ENCODE measurements around the gene CEP68. TPM values are rescaled to one million over a fixed set of nuclear protein-coding genes. Genes with fewer than 3 reads are reported as not detected.
A peak's percentile ranks its signal among the peaks of the same experiment; 100 is the strongest.

The CEP68 gene
- polyA plus RNA-seq, 2 of the 4 experiments (the other 2 are of a cell fraction), result 6.8 to 9.2 TPM

GRCh38 chr2:65098741-65099140 lies 42.5 kb downstream of the CEP68 start (continued):
- TF ChIP-seq MAZ (IDR thresholded peaks at IDR 0.05; ENCODE audit: borderline replicate concordance, low read depth, low read length) (no peak), MAX (IDR thresholded peaks at IDR 0.05) (no peak), RAD21 (conservative IDR thresholded peaks at IDR 0.05 in 1 of 2, IDR thresholded peaks at IDR 0.05 in 1 of 2) (no peak)

GRCh38 chr2:65101071-65101470 lies 44.9 kb downstream of the CEP68 start:
- Histone ChIP-seq H3K9me3 (no peaks in the 10 kb centered on the region), H3K27ac (no peak overlapping the region), H3K4me1 (peaks cover 5% of the 10 kb centered on the region; the same call in 1 of the 3 replicates), H3K4me2 (no peak overlapping the region), H3K4me3 (no peak overlapping the region)
- ATAC-seq (0 out of 6 replicates have a peak, but pooled peaks of 1 of the 2 experiments have one; percentile 26), FAIRE-seq (no peak), DNase-seq (ENCODE audit: low read depth in 1 of 2, low spot score in 1 of 2) (no peak)
- 85% methylated on average over 3 of the region's 3 CpGs for WGBS (ENCODE audit: missing lambda C conversion rate)
- CTCF ChIA-PET, result interaction anchor here (0.6 to 1.9 kb wide), 4 partner anchors 26 to 158 kb away, joined by 3 to 7 read pairs (median 4); no protein-coding TSS in a partner anchor
- POLR2A ChIA-PET, result interaction anchor here (1.3 kb wide), 1 partner anchor 29 kb away, joined by 4 read pairs; the partner anchor contains the start of gene RAB1A
- TF ChIP-seq SREBF2 (IDR thresholded peaks at IDR 0.05) (no peak), REST (IDR thresholded peaks at IDR 0.05) (no peak), FOSB (CRISPR knock-in tag; IDR thresholded peaks at IDR 0.05) (no peak), CBX8 (IDR thresholded peaks at IDR 0.05) (no peak), RNF2 (IDR thresholded peaks at IDR 0.05; ENCODE audit: borderline replicate concordance, low read depth) (no peak), PBX3 (IDR thresholded peaks at IDR 0.05) (no peak)

GRCh38 chr2:65103013-65103715 lies 46.9 kb downstream of the CEP68 start:
- ATAC-seq (no peak), FAIRE-seq (no peak), DNase-seq (ENCODE audit: low read depth in 1 of 2, low spot score in 1 of 2) (no peak)
- Histone ChIP-seq H3K4me2 (no peak overlapping the region), H3K4me1 (peaks cover 5% of the 10 kb centered on the region; the same call in 1 of the 3 replicates), H3K27ac (no peak overlapping the region), H3K9me3 (no peaks in the 10 kb centered on the region), H3K4me3 (no peak overlapping the region)
- POLR2A ChIA-PET, result no interaction called here
- WGBS (ENCODE audit: missing lambda C conversion rate), result 89% methylated on average over 6 of the region's 6 CpGs
- no peak for TF ChIP-seq PBX3 (IDR thresholded peaks at IDR 0.05)
- CTCF ChIA-PET, result interaction anchor here (0.6 to 1.6 kb wide), 5 partner anchors 12 to 1044 kb away, joined by 3 to 4 read pairs (median 3); no protein-coding TSS in a partner anchor

GRCh38 chr2:65107530-65107929 lies 51.3 kb downstream of the CEP68 start:
- no peak for ATAC-seq
- CTCF ChIA-PET, result interaction anchor here (1.0 to 4.0 kb wide), 2 partner anchors 43 to 80 kb away, joined by 3 to 11 read pairs; no protein-coding TSS in a partner anchor
- no peak for TF ChIP-seq ZNF302 (CRISPR knock-in tag; IDR thresholded peaks at IDR 0.05)
- TF ChIP-seq NFE2L2 (conservative IDR thresholded peaks at IDR 0.05; ENCODE audit: low read length), result no peak
- no peak for TF ChIP-seq JUNB (IDR thresholded peaks at IDR 0.05)
- no peak for TF ChIP-seq TP53 (CRISPR knock-in tag; IDR thresholded peaks at IDR 0.05)
- no peak for TF ChIP-seq BCL3 (IDR thresholded peaks at IDR 0.05)
- no peak for TF ChIP-seq HOXB5 (CRISPR knock-in tag; IDR thresholded peaks at IDR 0.05)
- no peak for TF ChIP-seq FOSB (CRISPR knock-in tag; IDR thresholded peaks at IDR 0.05)
- TF ChIP-seq RFX5 (IDR thresholded peaks at IDR 0.05), result no peak
- no peak for TF ChIP-seq CHD4 (IDR thresholded peaks at IDR 0.05; ENCODE audit: borderline replicate concordance)
- no peak for TF ChIP-seq RCOR1 (IDR thresholded peaks at IDR 0.05; ENCODE audit: low read depth, low read length)
- TF ChIP-seq GATA3 (IDR thresholded peaks at IDR 0.05; ENCODE audit: borderline replicate concordance), result no peak
- TF ChIP-seq CBX2 (IDR thresholded peaks at IDR 0.05; ENCODE audit: borderline replicate concordance, low read depth), result no peak
- DNase-seq (ENCODE audit: low read depth in 1 of 2, low spot score in 1 of 2), result no peak
- H3K27ac ChIP-seq, result no peak overlapping the region
- POLR2A ChIA-PET, result no interaction called here
- 98% methylated on average over 5 of the region's 5 CpGs for WGBS (ENCODE audit: missing lambda C conversion rate)
- no peaks in the 10 kb centered on the region for H3K9me3 ChIP-seq
- no peak overlapping the region for H3K4me2 ChIP-seq
- no peaks in the 10 kb centered on the region for H3K4me1 ChIP-seq
- H3K4me3 ChIP-seq, result no peak overlapping the region
- FAIRE-seq, result no peak

Measured in A549 (cell line).